Amygdala (tissue), 56 donors: ENCODE data around the gene C17orf113.
"Not testable (repeated sequence)": the region's sequence is repeated elsewhere in the genome, so short reads cannot be mapped to it uniquely, and the experiment has no call there.

Source experiments
- DNase-seq, 56 donors: peaks; one replicate each; lab custom pipeline; 2025; lab: John Stamatoyannopoulos, UW

Gene C17orf113

GRCh38 chr17:42018988-42019387 is 31.4 kb downstream of the C17orf113 start:
- DNase-seq, result no peak

DNA sequence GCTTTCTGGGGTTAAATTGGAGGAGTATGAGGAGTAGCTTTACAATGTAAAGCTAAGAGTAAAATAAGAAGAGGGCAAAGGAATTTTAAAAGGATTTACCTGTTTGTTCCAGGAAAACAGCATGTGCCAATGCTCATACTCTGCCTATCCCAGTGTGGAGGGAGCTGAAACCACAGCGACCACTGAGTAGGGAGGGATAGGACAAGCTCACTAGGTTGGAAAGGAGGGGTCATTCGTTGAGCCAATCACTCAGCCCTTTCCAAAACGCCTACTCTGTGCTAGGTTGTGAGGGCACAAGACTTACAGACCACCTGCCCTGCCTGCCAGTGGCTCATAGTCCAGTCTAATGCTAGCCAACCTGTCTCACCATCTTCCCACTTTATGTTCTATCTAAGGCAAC is 32.1 kb downstream of the C17orf113 start:
- DNase-seq, result no peak

- DNase-seq, result peak in 2 of 56 donors; percentile 46 to 62
Observed at GRCh38 chr17:42017866-42018200, 32.6 kb downstream of the C17orf113 start.

DNA sequence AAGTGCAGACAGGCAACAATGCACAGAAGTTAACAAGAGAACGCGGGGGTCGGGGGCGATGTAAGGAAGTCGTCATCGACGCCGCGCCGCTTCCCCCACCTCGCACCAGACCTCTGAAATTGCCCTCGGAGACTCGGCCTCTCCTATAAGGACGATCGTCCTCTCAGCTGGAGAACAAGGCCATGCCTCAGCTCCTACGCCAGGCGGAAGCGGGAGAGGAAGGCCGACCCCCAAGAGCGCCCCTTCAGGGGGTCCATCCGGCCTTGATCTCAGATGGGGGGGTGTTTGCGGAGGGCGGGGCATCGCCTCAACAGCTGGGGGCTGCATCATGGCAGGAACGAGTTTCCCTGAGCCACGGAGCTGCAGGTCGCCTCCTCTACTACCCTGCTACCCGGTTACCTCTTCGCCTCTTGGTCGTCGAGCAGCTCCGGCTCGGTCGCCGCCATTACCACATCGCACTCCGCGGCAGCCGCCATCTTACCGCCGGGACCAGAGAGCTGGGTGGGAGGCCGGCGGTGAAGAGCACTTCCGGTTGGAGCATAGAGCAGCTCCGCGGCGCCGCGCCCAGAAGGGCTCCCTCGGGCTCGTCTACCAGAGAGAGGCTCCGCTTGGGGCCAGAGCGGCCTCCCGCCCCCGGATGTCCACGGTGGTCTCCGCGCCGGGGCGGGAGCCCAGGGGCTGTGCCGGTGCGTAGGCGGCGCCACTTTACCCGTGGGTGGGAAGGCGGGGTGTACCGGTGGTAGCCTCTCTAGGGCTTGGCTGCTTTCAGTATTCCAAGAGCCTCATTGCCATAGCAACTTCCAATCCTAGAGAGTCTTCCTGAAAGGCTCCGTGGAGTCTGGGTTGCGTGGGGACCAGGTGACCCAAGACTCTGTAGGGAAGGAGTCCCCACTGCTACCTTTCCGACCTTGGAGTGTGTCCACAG is 33.2 kb downstream of the C17orf113 start, which contains the start of gene DNAJC7:
DNAJC7 (minus strand) TSS at position 499 of the 925 bp plus-strand sequence; CDS start at position 476, 23 bp downstream.
- peak; percentile 42 to 97 (median 88) for DNase-seq

- DNase-seq, result peak in 13 of 56 donors; percentile 10 to 39 (median 27)
Observed at GRCh38 chr17:42016411-42016831, 34.0 kb downstream of the C17orf113 start.

GRCh38 chr17:42013740-42014139 is 36.7 kb downstream of the C17orf113 start:
- not testable (repeated sequence) for DNase-seq

GRCh38 chr17:42012363-42012762 is 38.0 kb downstream of the C17orf113 start:
- not testable (repeated sequence) for DNase-seq

- peak in 4 of 56 donors; percentile 20 to 36 (median 31) for DNase-seq
Observed at GRCh38 chr17:42010898-42011516, 39.4 kb downstream of the C17orf113 start.

- not testable (repeated sequence) for DNase-seq
Observed at GRCh38 chr17:42010266-42010680, 40.1 kb downstream of the C17orf113 start.

DNA sequence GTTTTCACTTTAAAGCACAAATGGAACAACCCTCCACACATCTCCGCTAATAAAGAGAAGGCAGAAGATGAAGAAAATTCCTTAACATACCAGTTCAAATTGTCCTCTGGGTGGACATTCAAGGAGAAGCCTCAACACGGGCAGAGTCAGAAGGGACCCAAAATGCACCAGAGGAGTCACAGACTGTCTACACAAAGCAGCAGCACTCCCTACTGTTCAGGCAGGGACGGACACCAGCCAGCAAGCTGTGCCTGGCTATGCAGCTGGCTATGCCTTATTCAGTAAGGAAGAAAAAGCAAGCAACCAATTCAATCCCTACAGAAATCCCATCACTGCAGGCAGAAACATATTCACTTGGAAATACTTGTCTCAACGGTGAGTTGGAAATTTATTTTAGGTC is 41.2 kb downstream of the C17orf113 start:
- peak in 49 of 56 donors; percentile 6 to 84 (median 47) for DNase-seq

GRCh38 chr17:42005166-42005565 is 45.2 kb downstream of the C17orf113 start:
- no peak for DNase-seq

DNA sequence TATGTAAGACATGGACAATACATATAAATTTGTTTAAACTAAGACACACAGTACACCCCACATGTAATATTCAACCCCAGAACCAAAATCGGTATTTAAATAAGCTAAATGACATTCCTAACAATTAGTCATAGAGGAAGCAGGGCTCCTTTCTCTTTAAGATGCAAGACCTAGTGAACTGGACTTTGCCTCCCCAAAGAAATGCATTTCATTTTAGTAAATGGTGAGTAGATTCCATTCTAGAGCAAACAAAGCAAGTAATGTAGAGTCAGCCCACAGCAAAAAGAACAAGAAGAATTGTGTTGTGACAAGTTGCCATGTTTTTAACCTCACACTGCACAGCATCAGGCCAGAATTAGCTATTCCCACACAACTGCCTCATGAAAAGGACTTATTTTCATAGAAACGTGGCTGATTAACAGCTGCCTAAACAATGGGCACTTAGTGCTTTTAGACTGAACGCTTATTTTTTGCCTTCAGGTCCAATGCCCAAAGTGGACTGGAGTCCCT is 47.6 kb downstream of the C17orf113 start:
- peak in 5 of 56 donors; percentile 14 to 33 (median 19) for DNase-seq

GRCh38 chr17:42002175-42002791 is 48.1 kb downstream of the C17orf113 start:
- no peak for DNase-seq

DNA sequence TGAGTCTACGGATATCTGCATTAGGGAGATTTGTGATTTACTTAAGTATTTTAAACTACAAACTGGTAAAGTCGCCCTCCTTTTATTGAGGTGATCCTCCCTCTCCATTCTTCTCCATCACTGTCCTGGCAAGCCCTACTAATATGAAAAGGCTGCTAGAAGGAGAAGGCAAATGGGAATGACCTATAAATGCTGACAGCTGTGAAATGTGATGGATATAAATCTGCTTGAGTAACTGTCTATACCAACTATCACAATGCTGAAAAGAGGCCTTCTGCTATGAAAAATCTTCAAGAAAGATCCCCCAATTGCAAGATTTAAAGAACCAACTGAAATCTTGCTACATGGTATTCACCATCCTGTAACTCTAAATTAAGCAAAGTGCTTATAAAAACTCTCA is 48.7 kb downstream of the C17orf113 start:
- DNase-seq, result no peak

DNA sequence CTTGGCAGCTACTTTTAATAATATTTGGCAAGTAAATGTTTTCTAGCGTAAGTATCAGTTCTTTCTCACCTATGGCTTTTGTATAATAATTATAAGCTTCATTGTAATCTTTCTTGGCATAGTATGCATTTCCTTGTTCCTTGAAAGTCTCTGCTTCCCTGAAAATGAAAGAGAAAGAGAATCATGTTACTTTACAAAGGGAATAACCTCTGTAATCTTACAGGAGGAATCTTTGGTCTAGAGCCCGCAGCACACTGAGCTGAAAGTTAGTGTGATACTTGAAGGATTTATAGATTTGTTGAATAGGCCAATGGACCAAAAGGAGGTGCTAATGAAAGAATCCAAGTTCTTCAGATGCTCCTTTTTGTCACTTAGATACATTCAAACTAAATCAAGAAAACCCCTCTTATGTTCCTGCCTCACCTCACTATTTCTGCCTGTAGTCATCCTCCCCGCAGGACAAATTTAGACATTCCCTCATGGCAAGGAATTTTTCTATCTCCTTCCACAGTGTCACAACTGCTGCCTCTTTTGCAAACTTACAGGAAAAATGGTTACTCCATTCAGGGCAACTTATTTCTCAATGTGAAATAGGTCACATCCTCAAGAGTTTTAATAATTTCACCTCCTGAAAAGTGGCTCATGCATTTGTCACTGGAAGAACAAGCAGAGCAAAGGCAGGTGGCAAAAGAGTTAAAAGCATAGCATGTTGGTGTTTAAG is 49.8 kb downstream of the C17orf113 start:
- DNase-seq, result no peak

DNA sequence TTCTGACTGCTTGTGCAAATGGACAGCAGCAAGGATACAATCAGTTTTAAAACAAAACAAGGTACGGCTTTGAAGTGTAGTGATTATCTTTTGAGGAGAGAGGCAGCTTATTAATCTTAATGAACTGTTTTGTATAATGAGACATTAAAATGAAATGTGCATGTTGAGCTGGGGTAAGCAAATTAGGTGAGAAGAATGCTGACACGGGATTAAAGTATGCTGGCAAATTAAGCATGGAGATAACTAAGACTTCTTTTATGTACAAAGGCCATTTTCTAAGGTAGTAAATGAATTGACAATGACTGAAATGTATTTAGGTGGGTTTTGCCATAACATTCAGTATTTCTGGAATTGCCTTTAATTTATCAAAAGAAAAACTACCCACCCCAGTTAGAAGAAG is 51.9 kb downstream of the C17orf113 start:
- DNase-seq, result no peak

DNA sequence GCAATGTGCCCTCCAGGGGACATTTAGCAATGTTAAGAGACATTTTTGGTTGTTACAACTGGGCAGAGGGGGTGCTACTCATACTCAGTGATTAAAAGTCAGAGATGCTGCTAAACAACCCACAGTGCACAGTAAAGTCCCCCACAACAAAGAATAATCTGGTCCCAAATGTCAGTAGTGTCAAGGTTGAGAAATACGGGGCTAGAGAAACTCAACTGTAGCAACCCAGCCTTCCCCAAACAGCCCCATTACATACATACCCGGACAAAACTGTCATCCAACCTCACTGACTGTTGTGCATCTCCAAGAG is 53.6 kb downstream of the C17orf113 start:
- no peak for DNase-seq

- peak in 50 of 56 donors; percentile 16 to 91 (median 64) for DNase-seq
Observed at GRCh38 chr17:41992576-41992975, 57.8 kb downstream of the C17orf113 start.

DNA sequence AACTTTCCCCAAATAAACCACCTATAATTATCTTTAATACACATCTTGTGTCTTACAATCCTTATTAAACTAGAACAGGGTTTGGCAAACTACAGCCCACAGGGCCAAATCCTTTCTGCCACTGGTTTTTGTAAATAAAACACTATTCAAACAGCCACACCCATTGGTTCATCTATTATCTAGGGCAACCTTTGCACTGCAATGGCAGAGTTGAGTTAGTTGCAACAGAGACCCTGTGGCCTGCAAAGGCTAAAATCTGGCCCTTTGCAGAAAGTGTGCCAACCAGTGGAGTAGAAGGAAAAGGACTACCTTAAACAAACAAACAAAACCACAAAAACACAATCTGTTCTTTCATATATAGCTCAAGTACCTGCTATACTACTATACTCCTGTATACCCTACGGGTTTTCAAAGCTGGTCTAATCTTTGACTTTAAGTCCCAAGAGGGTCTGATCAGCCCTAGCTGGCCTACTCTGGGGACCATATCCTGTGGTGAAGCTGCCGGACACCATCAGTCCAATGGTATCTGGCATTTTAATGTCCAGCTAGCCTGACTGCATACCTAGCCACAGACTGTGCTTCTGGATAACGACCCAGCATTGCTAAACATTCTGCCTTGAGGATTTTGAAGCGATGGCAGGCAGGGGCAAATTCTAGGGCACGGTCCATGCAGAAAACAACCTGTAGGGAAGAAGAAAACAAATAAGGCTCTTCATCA is 60.5 kb downstream of the C17orf113 start:
- DNase-seq, result no peak

DNA sequence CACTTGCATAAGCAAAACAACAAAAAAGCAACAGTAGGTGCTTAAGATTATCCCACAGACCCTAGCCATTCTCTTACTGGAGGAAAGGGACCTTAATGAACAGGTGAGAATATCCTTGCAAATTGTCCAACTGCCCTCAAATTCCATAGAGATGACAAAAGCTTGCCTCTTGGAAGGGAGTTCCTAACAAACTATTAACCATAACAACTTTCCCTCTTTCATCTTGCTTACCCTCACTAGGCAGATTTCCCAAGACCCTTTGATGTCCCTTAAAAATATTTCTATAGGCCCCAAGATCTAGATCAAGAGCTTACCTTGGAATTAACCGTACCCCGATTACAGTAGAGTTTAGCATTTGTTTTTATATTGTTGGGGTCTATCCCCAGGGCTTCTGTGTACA is 62.0 kb downstream of the C17orf113 start:
- DNase-seq, result no peak
